Stomach (tissue), 19 donors: ENCODE data around the gene FXYD7. TPM values are rescaled to one million over a fixed set of nuclear protein-coding genes. Genes with fewer than 3 reads are reported as not detected.

ENCODE experiments used
- DNase-seq, 2 donors: peaks; one replicate each; pipeline versions ENCODE4 v3.0.0 to v3.0.0-alpha.2; 2013 to 2019
- H3K27ac ChIP-seq, 5 donors: fragments of 200-600 bp in 4 of 5; sonication (generic) in 4 of 5; one replicate each; pipeline ENCODE4 v1.5.1; 2013 to 2019; ENCODE audit warnings: mild to moderate bottlenecking in 1 of 5, moderate library complexity in 1 of 5
- H3K27me3 ChIP-seq, 3 donors: fragments of 200-600 bp; sonication (generic); one replicate each; pipeline ENCODE4 v1.5.1; 2017 to 2019; ENCODE audit warnings: mixed run types in 1 of 3
- H3K36me3 ChIP-seq, 4 donors: fragments of 200-600 bp; sonication (generic); 1 replicate in 3 of 4; 2 replicates in 1 of 4; pipeline ENCODE4 v1.5.1; 2016 to 2019
- H3K4me1 ChIP-seq, 4 donors: fragments of 200-600 bp; sonication (generic); one replicate each; pipeline ENCODE4 v1.5.1; 2016 to 2019
- H3K4me3 ChIP-seq, 4 donors: fragments of 200-600 bp; sonication (generic) in 3 of 4; one replicate each; pipeline ENCODE4 v1.5.1; 2016 to 2019; ENCODE audit warnings: mild to moderate bottlenecking in 1 of 4
- H3K9me3 ChIP-seq, 4 donors: fragments of 200-600 bp; sonication (generic); one replicate each; pipeline ENCODE4 v1.5.1; 2016 to 2019
- CTCF ChIP-seq, 7 experiments: fragments of 450-650 bp in 4 of 7; fragments of 200-600 bp in 3 of 7; sonication (generic) in 3 of 7; IDR thresholded peaks; one replicate each; pipeline ENCODE4 v1.5.1; 2016 to 2019; ENCODE audit warnings: antibody characterized with exemption in 7 of 7, control low read depth in 2 of 7, mild to moderate bottlenecking in 1 of 7
- EP300 ChIP-seq: sonication (generic); formaldehyde crosslinking; IDR thresholded peaks from one replicate; pipeline ENCODE4 v1.6.1; 2017; ENCODE audit warnings: antibody characterized with exemption
- POLR2A ChIP-seq, 4 donors: fragments of 450-650 bp; IDR thresholded peaks; one replicate each; pipeline ENCODE4 v1.6.1; 2016; ENCODE audit warnings: antibody characterized with exemption in 4 of 4, control low read depth in 2 of 4, mild to moderate bottlenecking in 1 of 4, moderate library complexity in 1 of 4
- POLR2AphosphoS5 ChIP-seq, 3 donors: sonication (generic); formaldehyde crosslinking; IDR thresholded peaks; one replicate each; pipeline ENCODE4 v1.6.1; 2016; ENCODE audit warnings: antibody characterized with exemption in 3 of 3
- WGBS, 5 donors: extraction: QIAGEN DNeasy Blood & Tissue Kit in 3 of 5; methylation state at CpG; one replicate each; pipeline versions ENCODE4 v1.1.5 to v1.1.7; 2013 to 2018; 5-methylcytosine and 5-hydroxymethylcytosine counted together
- intact Hi-C: fragments of 100-400 bp; cut with DNase I; formaldehyde crosslinking; loops from one replicate; pipeline ENCODE4 v1.15.1; 2023; ENCODE audit warnings: low total_unique reads
- long read RNA-seq, 10 donors: transcript quantifications; one replicate each; lab custom pipeline, GENCODE V29; 2026
- polyA plus RNA-seq, 3 donors: library from polyadenylated mRNA; stranded (reverse); fragments of 200-250 nt; gene quantifications; one replicate each; pipeline ENCODE4 v1.2.3, GENCODE V29; 2013
- total RNA-seq, 5 donors: library from RNA; depleted of rRNA; stranded (reverse); fragments of >200 nt; gene quantifications; one replicate each; pipeline versions ENCODE4 v1.1.0 to v1.2.3, GENCODE V29; 2014 to 2016
- donor health status: healthy with polysubstance abuse.
- donor health status: Bipolar disorder and iron deficiency.
- donor health status: healthy.

FXYD7 gene
- 1 to 10 TPM in 1 of 5 donors, not detected in 4; 2.6 TPM for total RNA-seq
- polyA plus RNA-seq = under 1 TPM in 1 of 3 donors, not detected in 2; 0.55 TPM
- long read RNA-seq, donor 1, partial matches to known transcripts = 0 of 2 reads
- long read RNA-seq, donor 1, other reads (novel, unspliced or antisense) = 0 of 2 reads
- long read RNA-seq, donor 2, partial matches to known transcripts = 0 of 5 reads
- long read RNA-seq, donor 2, other reads (novel, unspliced or antisense) = 0 of 5 reads
- long read RNA-seq, donor 3 = 0 reads
- long read RNA-seq, donor 4 = 0 reads
- long read RNA-seq, donor 5, partial matches to known transcripts = 0 of 3 reads
- long read RNA-seq, donor 5, other reads (novel, unspliced or antisense) = 0 of 3 reads
- long read RNA-seq, donor 6 = 0 reads
- long read RNA-seq, donor 7, partial matches to known transcripts = 0 of 5 reads
- long read RNA-seq, donor 7, other reads (novel, unspliced or antisense) = 0 of 5 reads
- long read RNA-seq, donor 8, partial matches to known transcripts = 0 of 1 reads
- long read RNA-seq, donor 8, other reads (novel, unspliced or antisense) = 0 of 1 reads
- long read RNA-seq, donor 9, partial matches to known transcripts = 0 of 1 reads
- long read RNA-seq, donor 9, other reads (novel, unspliced or antisense) = 0 of 1 reads
- long read RNA-seq, donor 10 = 0 reads

- Histone ChIP-seq H3K27me3 (peaks cover 0 to 56% (median 16%) of the 10 kb centered on the region in 3 donors), H3K4me1 (peaks cover 24 to 57% (median 51%) of the 10 kb centered on the region in 4 donors), H3K36me3 (no peaks in the 10 kb centered on the region), H3K4me3 (peak within 1 kb of the TSS; percentile 16 to 35 (median 18)), H3K27ac (peak within 1 kb of the TSS in 2 of 5 donors; percentile 35 to 66), H3K9me3 (no peaks in the 10 kb centered on the region)
- TF ChIP-seq EP300 (no peak), CTCF (IDR thresholded peaks at IDR 0.05) (no peak), POLR2AphosphoS5 (IDR thresholded peaks at IDR 0.05) (no peak), POLR2A (IDR thresholded peaks at IDR 0.05) (no peak)
- intact Hi-C loops = loop anchor here (10.0 kb wide), 1 partner anchor 122 kb away; the partner anchor contains the start of gene USF2
- 6 to 27% (median 9%) methylated on average over 22 to 31 of the region's 31 CpGs for WGBS, 5 donors
- DNase-seq = peak in 1 of 2 donors; percentile 62
These were observed at the start of gene FXYD7 for GRCh38 chr19:35143231-35143715. TSS of gene FXYD7 (plus strand) at chr19:35143255. CDS start at chr19:35143334, 79 bp downstream.

DNA sequence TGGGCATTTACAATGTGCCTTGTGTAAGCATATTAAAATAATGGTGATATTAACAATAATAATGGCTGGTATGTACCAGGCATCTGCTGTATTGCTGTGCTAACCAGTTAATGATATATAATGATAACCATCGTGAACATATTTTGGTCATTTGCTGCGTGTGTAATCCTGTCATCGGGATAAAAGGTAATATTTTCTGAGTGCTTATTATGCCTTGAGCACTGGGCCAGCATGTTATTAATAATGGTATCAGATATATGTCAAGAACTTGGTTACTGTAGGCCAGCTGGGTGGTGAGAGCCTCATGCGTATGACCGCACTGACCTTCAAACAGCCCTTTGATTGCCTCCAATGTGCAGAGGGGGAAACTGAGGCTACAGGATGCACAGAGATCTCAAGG lies 49.6 kb upstream of the FXYD7 start:
- TF ChIP-seq EP300 (no peak), POLR2AphosphoS5 (IDR thresholded peaks at IDR 0.05) (no peak), CTCF (IDR thresholded peaks at IDR 0.05) (no peak), POLR2A (IDR thresholded peaks at IDR 0.05) (no peak)
- Histone ChIP-seq H3K4me1 (peaks cover 7 to 15% (median 11%) of the 10 kb centered on the region in 4 donors), H3K27ac (no peak overlapping the region), H3K9me3 (no peaks in the 10 kb centered on the region), H3K4me3 (no peak overlapping the region), H3K36me3 (no peaks in the 10 kb centered on the region), H3K27me3 (peaks cover 0 to 18% (median 4%) of the 10 kb centered on the region in 3 donors)
- no peak for DNase-seq
- WGBS, 5 donors = 91 to 94% (median 92%) methylated on average over 5 of the region's 5 CpGs
- intact Hi-C loops = no loop called here

GRCh38 chr19:35093941-35094647 lies 49.0 kb upstream of the FXYD7 start:
- Histone ChIP-seq H3K36me3 (no peaks in the 10 kb centered on the region), H3K4me1 (peaks cover 7 to 18% (median 13%) of the 10 kb centered on the region in 4 donors), H3K4me3 (no peak overlapping the region), H3K27ac (no peak overlapping the region), H3K9me3 (no peaks in the 10 kb centered on the region), H3K27me3 (peaks cover 0 to 18% (median 4%) of the 10 kb centered on the region in 3 donors)
- intact Hi-C loops = no loop called here
- TF ChIP-seq POLR2AphosphoS5 (IDR thresholded peaks at IDR 0.05) (no peak), EP300 (no peak), POLR2A (IDR thresholded peaks at IDR 0.05) (no peak), CTCF (IDR thresholded peaks at IDR 0.05) (no peak)
- DNase-seq = no peak
- 77 to 89% (median 85%) methylated on average over 10 to 11 of the region's 11 CpGs for WGBS, 5 donors

- WGBS, 5 donors = 88 to 90% (median 89%) methylated on average over 4 of the region's 4 CpGs
- no peak for TF ChIP-seq POLR2AphosphoS5 (IDR thresholded peaks at IDR 0.05)
- TF ChIP-seq EP300 = no peak
- no peak for TF ChIP-seq POLR2A (IDR thresholded peaks at IDR 0.05)
- no peak for TF ChIP-seq CTCF (IDR thresholded peaks at IDR 0.05)
- Histone ChIP-seq H3K4me1 (peaks cover 7 to 18% (median 13%) of the 10 kb centered on the region in 4 donors), H3K27ac (no peak overlapping the region), H3K4me3 (no peak overlapping the region), H3K36me3 (no peaks in the 10 kb centered on the region), H3K9me3 (no peaks in the 10 kb centered on the region), H3K27me3 (peaks cover 0 to 18% (median 4%) of the 10 kb centered on the region in 3 donors)
- DNase-seq = no peak
- intact Hi-C loops = no loop called here
These were observed 48.4 kb upstream of the FXYD7 start for GRCh38 chr19:35094656-35095055.
